HepG2 (cell line): ENCODE data around the gene SCYL1. TPM values are rescaled to one million over a fixed set of nuclear protein-coding genes. Genes with fewer than 3 reads are reported as not detected.

Experiments
- DPF2 ChIP-seq: sonication (generic); formaldehyde crosslinking; IDR thresholded peaks from 2 replicates; pipeline ENCODE4 v1.4.0; 2020; ENCODE audit warnings: mild to moderate bottlenecking, low read depth, missing genetic modification reagents, borderline replicate concordance
- GATAD1 ChIP-seq: IDR thresholded peaks from 2 replicates; pipeline ENCODE4 v1.6.1; 2016; ENCODE audit warnings: missing genetic modification reagents, missing compliant biosample characterization
- HDAC1 ChIP-seq: sonication (generic); formaldehyde crosslinking; IDR thresholded peaks from 2 replicates; pipeline ENCODE4 v1.5.1; 2020; ENCODE audit warnings: mild to moderate bottlenecking, missing genetic modification reagents
- NFE2 ChIP-seq: sonication (generic); formaldehyde crosslinking; IDR thresholded peaks from 2 replicates; pipeline ENCODE4 v1.4.0; 2020; ENCODE audit warnings: missing genetic modification reagents
- SMARCE1 ChIP-seq: fragments of 450-650 bp; IDR thresholded peaks from 2 replicates; pipeline ENCODE4 v1.6.1; 2017; ENCODE audit warnings: borderline replicate concordance
- ZNF329 ChIP-seq: sonication (generic); formaldehyde crosslinking; IDR thresholded peaks from 2 replicates; pipeline ENCODE4 v1.9.0; 2021; ENCODE audit warnings: low read depth, mild to moderate bottlenecking, missing genetic modification reagents
- ZNF335 ChIP-seq: sonication (generic); formaldehyde crosslinking; IDR thresholded peaks from 2 replicates; pipeline ENCODE4 v1.4.0; 2020; ENCODE audit warnings: missing genetic modification reagents
- ZNF484 ChIP-seq: sonication (generic); formaldehyde crosslinking; IDR thresholded peaks from 2 replicates; pipeline ENCODE4 v1.5.1; 2020; ENCODE audit warnings: mild to moderate bottlenecking, low read depth, missing genetic modification reagents, borderline replicate concordance
- ZNF530 ChIP-seq: sonication (generic); formaldehyde crosslinking; IDR thresholded peaks from 2 replicates; pipeline ENCODE4 v1.5.0; 2020; ENCODE audit warnings: low read depth, mild to moderate bottlenecking, missing genetic modification reagents
- ZNF570 ChIP-seq: sonication (generic); formaldehyde crosslinking; IDR thresholded peaks from 2 replicates; pipeline ENCODE4 v1.4.0; 2020; ENCODE audit warnings: mild to moderate bottlenecking, missing genetic modification reagents, borderline replicate concordance
- polyA plus RNA-seq, 8 experiments: library from polyadenylated mRNA; depleted of rRNA in 3 of 8; stranded (reverse) in 7 of 8; unstranded in 1 of 8; fragments of >200 nt; fragmentation: Illumina TruSeq in 4 of 8; extraction: Trizol in 4 of 8; gene quantifications; 2 replicates each; pipeline versions ENCODE4 v1.2.1 to v1.2.3, GENCODE V29; 2011 to 2016; ENCODE audit warnings: low read depth in 4 of 8, missing spikeins in 1 of 8, mixed read lengths in 1 of 8; ENCODE audit not compliant: insufficient read depth in 1 of 8
- total RNA-seq, 5 experiments: library from RNA; depleted of rRNA; stranded (reverse); fragments of >200 nt; fragmentation: Illumina TruSeq; extraction: Trizol; gene quantifications; 2 replicates each; pipeline ENCODE4 v1.2.3, GENCODE V29; 2016; ENCODE audit warnings: low read depth in 1 of 5
- TF ChIP-seq, protein P1 (sequence below): fragments of 450-650 bp; IDR thresholded peaks from 2 replicates; pipeline ENCODE4 v1.6.1; 2017
- TF ChIP-seq, protein P2 (sequence below): sonication (generic); formaldehyde crosslinking; IDR thresholded peaks from 2 replicates; pipeline ENCODE4; 2020; ENCODE audit warnings: missing genetic modification reagents, mild to moderate bottlenecking, borderline replicate concordance
- TF ChIP-seq, protein P3 (sequence below): sonication (generic); formaldehyde crosslinking; IDR thresholded peaks from 2 replicates; pipeline ENCODE4 v1.5.0; 2020; ENCODE audit warnings: mild to moderate bottlenecking, missing genetic modification reagents
- TF ChIP-seq, protein P4 (sequence below), 2 experiments: sonication (generic) in 1 of 2; formaldehyde crosslinking in 1 of 2; IDR thresholded peaks; 2 replicates each; pipeline versions ENCODE4 v1.4.0 to v1.6.1; 2016 to 2020; ENCODE audit warnings: borderline replicate concordance in 1 of 2, low read depth in 1 of 2, mild to moderate bottlenecking in 1 of 2, missing genetic modification reagents in 1 of 2
- TF ChIP-seq, protein P5 (sequence below): sonication (generic); formaldehyde crosslinking; IDR thresholded peaks from 2 replicates; pipeline ENCODE4 v1.8.0; 2022; ENCODE audit warnings: mild to moderate bottlenecking, missing genetic modification reagents, borderline replicate concordance

SCYL1 gene
- total and polyA plus RNA-seq, 2 of the 13 experiments (the other 11 are each of a cell fraction or from before 2014, with no cell fraction given) = 65.9 to 103 TPM

DNA sequence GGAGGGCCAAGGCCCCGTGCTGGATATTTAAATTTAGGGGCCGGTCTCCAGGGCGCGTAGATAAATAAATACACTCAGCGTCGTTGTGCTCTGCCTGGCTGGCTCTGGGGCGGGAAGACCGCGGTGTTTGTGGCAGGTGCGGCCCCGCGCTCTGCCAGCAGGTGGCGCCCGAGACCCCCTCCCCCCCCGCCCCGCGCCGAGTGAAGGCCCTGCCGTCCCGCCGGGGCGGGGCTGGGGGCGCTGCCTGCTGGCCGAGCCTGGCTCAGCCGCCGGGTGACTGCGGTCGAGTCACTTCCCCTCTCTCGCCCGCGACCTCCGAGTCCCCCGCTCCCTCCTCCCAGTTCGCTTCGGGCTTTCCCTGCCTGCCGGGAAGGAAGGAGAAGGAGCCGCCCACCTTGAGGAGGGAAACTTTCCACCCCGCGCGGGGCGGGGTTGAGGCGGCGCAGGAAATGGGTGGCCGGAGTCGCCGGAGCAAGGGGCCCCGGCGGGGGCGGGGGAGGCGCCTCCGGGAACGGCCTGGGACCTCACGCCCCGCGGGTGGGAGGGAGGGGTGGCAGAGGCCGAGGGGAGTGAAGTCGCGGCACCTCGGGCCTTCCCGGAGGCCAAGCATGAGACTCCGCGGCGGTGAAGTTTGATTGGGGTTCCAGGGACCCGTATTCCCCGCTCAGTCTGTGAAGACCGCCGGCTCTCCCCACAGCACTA lies 49.4 kb downstream of the SCYL1 start (continued):
- TF ChIP-seq, protein P1, sequence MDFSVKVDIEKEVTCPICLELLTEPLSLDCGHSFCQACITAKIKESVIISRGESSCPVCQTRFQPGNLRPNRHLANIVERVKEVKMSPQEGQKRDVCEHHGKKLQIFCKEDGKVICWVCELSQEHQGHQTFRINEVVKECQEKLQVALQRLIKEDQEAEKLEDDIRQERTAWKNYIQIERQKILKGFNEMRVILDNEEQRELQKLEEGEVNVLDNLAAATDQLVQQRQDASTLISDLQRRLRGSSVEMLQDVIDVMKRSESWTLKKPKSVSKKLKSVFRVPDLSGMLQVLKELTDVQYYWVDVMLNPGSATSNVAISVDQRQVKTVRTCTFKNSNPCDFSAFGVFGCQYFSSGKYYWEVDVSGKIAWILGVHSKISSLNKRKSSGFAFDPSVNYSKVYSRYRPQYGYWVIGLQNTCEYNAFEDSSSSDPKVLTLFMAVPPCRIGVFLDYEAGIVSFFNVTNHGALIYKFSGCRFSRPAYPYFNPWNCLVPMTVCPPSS = no peak
- TF ChIP-seq NFE2 (CRISPR knock-in tag) (no peak), DPF2 (no peak), ZNF484 (CRISPR knock-in tag) (no peak), SMARCE1 (no peak), ZNF570 (no peak), HDAC1 (CRISPR knock-in tag) (peak; percentile 53; the same call in 1 of the 2 replicates), ZNF329 (no peak), ZNF530 (CRISPR knock-in tag) (no peak), ZNF335 (CRISPR knock-in tag) (0 out of 2 replicates have a peak, but pooled peaks have one; percentile 56), GATAD1 (CRISPR knock-in tag) (peak; percentile 65)
- TF ChIP-seq, protein P2, sequence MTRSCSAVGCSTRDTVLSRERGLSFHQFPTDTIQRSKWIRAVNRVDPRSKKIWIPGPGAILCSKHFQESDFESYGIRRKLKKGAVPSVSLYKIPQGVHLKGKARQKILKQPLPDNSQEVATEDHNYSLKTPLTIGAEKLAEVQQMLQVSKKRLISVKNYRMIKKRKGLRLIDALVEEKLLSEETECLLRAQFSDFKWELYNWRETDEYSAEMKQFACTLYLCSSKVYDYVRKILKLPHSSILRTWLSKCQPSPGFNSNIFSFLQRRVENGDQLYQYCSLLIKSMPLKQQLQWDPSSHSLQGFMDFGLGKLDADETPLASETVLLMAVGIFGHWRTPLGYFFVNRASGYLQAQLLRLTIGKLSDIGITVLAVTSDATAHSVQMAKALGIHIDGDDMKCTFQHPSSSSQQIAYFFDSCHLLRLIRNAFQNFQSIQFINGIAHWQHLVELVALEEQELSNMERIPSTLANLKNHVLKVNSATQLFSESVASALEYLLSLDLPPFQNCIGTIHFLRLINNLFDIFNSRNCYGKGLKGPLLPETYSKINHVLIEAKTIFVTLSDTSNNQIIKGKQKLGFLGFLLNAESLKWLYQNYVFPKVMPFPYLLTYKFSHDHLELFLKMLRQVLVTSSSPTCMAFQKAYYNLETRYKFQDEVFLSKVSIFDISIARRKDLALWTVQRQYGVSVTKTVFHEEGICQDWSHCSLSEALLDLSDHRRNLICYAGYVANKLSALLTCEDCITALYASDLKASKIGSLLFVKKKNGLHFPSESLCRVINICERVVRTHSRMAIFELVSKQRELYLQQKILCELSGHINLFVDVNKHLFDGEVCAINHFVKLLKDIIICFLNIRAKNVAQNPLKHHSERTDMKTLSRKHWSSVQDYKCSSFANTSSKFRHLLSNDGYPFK (CRISPR knock-in tag) = no peak
- TF ChIP-seq, protein P3, sequence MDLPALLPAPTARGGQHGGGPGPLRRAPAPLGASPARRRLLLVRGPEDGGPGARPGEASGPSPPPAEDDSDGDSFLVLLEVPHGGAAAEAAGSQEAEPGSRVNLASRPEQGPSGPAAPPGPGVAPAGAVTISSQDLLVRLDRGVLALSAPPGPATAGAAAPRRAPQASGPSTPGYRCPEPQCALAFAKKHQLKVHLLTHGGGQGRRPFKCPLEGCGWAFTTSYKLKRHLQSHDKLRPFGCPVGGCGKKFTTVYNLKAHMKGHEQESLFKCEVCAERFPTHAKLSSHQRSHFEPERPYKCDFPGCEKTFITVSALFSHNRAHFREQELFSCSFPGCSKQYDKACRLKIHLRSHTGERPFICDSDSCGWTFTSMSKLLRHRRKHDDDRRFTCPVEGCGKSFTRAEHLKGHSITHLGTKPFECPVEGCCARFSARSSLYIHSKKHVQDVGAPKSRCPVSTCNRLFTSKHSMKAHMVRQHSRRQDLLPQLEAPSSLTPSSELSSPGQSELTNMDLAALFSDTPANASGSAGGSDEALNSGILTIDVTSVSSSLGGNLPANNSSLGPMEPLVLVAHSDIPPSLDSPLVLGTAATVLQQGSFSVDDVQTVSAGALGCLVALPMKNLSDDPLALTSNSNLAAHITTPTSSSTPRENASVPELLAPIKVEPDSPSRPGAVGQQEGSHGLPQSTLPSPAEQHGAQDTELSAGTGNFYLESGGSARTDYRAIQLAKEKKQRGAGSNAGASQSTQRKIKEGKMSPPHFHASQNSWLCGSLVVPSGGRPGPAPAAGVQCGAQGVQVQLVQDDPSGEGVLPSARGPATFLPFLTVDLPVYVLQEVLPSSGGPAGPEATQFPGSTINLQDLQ (CRISPR knock-in tag) = no peak
- TF ChIP-seq, protein P4, sequence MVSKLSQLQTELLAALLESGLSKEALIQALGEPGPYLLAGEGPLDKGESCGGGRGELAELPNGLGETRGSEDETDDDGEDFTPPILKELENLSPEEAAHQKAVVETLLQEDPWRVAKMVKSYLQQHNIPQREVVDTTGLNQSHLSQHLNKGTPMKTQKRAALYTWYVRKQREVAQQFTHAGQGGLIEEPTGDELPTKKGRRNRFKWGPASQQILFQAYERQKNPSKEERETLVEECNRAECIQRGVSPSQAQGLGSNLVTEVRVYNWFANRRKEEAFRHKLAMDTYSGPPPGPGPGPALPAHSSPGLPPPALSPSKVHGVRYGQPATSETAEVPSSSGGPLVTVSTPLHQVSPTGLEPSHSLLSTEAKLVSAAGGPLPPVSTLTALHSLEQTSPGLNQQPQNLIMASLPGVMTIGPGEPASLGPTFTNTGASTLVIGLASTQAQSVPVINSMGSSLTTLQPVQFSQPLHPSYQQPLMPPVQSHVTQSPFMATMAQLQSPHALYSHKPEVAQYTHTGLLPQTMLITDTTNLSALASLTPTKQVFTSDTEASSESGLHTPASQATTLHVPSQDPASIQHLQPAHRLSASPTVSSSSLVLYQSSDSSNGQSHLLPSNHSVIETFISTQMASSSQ (IDR thresholded peaks at IDR 0.05; ENCODE audit: low read depth) = no peak
- TF ChIP-seq, protein P4 (CRISPR knock-in tag; IDR thresholded peaks at IDR 0.05; ENCODE audit: borderline replicate concordance) = 0 out of 2 replicates have a peak, but pooled peaks have one; percentile 30
- TF ChIP-seq, protein P5, sequence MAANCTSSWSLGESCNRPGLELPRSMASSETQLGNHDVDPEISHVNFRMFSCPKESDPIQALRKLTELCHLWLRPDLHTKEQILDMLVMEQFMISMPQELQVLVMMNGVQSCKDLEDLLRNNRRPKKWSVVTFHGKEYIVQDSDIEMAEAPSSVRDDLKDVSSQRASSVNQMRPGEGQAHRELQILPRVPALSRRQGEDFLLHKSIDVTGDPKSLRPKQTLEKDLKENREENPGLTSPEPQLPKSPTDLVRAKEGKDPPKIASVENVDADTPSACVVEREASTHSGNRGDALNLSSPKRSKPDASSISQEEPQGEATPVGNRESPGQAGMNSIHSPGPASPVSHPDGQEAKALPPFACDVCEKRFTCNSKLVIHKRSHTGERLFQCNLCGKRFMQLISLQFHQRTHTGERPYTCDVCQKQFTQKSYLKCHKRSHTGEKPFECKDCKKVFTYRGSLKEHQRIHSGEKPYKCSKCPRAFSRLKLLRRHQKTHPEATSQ (CRISPR knock-in tag) = no peak
